Fibroblast of the aortic adventitia (primary cell): Measurements from ENCODE around the gene ABR. TPM values are rescaled to one million over a fixed set of nuclear protein-coding genes. Genes with fewer than 3 reads are reported as not detected.

Experiments used
- DNase-seq: peaks from one replicate; pipeline ENCODE4 v3.0.0-alpha.2; 2010; ENCODE audit warnings: low read depth
- H3K4me3 ChIP-seq: 2 replicates; pipeline ENCODE4 v1.5.1; 2011; ENCODE audit warnings: low read depth, mild to moderate bottlenecking, control low read depth, low read length, moderate library complexity
- total RNA-seq: library from RNA; depleted of rRNA; stranded (reverse); fragments of >200 nt; gene quantifications from 2 replicates; pipeline ENCODE4 v1.2.3, GENCODE V29; 2012; ENCODE audit warnings: low replicate concordance
- TF ChIP-seq, protein P1 (sequence below): IDR thresholded peaks from 2 replicates; pipeline ENCODE4 v1.5.1; 2011; ENCODE audit warnings: mild to moderate bottlenecking, low read length, control low read depth, inconsistent platforms; ENCODE audit not compliant: insufficient read depth

The ABR gene
- total RNA-seq, 1 donor, result 76.8 TPM

DNA sequence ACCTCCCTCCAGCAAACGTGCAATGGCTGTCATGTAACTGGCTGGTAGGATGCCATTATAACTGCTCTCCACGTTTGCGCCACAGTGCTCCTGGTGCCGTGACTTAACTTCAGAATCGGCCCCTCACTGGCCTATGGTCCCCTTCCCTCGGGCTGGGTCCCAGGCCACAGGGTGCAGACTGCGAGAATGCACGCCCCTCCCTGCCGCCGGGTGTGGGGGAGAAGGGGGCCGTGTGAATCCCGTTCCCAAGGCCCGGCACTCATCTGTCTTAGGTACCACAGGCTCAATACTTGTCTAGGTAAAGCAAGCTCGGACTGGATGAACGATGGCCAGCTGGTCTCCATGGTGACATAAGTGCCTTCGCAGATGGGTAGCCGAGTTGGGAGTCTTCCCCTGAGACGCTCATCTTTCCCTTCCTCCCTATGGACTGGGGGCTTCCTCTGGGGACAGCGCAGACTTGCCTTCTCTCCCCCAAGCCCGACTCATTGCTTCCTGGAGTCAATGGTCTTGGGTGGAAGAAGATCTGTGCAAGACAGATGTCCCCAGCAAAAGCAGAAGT, 145.1 kb downstream of the ABR start:
- TF ChIP-seq, protein P1, sequence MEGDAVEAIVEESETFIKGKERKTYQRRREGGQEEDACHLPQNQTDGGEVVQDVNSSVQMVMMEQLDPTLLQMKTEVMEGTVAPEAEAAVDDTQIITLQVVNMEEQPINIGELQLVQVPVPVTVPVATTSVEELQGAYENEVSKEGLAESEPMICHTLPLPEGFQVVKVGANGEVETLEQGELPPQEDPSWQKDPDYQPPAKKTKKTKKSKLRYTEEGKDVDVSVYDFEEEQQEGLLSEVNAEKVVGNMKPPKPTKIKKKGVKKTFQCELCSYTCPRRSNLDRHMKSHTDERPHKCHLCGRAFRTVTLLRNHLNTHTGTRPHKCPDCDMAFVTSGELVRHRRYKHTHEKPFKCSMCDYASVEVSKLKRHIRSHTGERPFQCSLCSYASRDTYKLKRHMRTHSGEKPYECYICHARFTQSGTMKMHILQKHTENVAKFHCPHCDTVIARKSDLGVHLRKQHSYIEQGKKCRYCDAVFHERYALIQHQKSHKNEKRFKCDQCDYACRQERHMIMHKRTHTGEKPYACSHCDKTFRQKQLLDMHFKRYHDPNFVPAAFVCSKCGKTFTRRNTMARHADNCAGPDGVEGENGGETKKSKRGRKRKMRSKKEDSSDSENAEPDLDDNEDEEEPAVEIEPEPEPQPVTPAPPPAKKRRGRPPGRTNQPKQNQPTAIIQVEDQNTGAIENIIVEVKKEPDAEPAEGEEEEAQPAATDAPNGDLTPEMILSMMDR, result no peak
- H3K4me3 ChIP-seq, result no peak overlapping the region
- no peak for DNase-seq

DNA sequence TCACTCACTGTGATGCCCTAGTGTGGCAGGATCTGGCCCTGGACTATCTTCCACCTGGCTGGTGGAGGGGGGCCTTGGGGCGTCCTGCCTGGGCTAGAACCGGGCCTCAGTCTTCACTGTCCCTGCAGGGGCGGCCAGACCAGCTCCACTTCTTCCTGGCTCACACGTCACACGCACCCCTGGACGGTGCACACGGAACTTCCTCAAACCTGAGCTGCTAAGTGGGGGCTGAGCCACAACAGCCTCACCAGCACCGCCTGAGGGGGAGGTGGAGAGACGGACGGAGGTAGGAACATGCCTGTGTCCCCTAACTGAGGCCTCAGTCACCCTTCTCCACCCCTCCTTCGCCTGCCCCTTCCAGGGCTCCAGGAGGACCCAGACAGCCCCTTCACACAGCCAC, 146.3 kb downstream of the ABR start:
- TF ChIP-seq, protein P1, result no peak
- no peak for DNase-seq
- no peak overlapping the region for H3K4me3 ChIP-seq

DNA sequence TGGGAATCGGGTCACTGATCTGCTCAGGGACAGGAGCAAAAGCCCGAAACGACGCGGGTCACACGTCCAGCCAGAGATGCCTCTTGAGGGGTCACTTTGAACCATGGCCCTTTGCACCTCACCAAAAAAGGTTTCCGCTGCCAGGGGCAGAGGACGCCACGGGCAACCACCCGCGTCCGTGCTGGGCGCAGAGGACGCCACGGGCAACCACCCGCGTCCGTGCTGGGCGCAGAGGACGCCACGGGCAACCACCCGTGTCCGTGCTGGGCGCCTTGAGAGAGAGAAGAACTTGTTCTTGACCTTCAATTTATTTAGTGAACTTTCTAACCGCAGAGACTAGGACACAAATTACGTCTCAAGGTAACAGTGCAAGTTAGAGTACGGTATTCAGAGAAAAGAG, 147.4 kb downstream of the ABR start:
- TF ChIP-seq, protein P1, result no peak
- H3K4me3 ChIP-seq, result no peak overlapping the region
- no peak for DNase-seq

DNA sequence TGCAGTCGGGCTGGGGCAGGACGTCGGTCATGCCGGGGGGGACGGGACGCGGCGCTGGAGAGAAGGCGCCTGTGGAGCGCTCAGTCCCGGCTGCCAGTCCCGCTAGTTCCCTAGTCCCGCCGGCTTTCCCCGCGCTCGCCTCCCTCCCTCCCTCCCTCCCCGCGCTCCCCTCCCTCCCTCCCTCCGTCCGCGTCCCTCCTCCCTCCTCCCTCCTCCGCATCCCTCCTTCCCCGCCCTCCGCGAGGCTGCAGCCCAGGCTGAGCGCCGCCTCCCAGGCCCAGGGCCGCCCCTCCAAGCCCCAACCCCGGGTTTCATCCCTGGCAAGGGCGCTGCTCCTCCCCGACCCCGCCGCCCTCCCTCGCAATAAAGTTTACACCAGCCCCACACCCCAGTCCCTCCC, 148.1 kb downstream of the ABR start:
- TF ChIP-seq, protein P1, result no peak
- H3K4me3 ChIP-seq, result no peak overlapping the region
- DNase-seq, result peak; percentile 36

DNA sequence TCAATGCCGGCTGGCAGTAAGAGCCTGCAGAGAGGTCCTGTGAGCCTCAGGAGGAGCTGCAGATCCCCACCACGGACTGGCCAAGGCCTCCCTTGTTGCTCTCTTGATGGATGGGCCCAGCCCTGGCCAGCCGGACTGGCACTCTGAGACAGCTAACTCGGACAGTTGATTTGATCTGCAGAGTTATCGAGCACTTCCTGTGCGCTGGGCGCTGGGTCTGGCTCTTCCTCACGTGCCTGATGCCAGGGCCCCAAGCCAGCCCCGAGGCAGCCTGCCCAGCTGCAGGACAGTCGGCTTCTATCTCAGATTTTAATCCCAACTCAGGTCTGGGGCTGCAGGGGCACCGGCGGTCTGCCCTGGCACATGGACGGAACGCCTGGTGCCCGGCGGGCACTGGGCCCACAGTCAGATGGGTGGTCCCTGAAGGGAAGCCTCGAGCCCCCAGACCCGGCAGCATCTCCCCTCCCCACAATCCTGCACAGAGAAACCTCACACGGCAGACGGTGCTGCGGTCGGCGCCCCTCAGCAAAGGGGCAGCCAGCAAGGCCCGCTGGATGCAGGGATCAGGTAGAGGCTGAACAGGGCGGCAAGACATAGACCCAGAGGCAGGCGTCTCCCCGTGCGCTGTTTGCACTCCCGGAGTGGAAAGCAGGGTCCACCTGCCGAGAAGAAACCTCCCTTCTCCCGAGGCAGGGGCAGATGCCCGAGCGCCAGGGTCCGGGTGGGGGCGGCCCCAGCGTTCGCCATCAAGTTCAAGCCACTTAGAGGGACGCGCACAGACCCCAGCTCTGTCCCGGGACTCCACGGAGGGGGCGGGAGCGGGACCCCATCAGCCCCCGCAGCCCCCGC, 148.9 kb downstream of the ABR start:
- DNase-seq, result peak; percentile 8
- TF ChIP-seq, protein P1, result no peak
- no peak overlapping the region for H3K4me3 ChIP-seq

DNA sequence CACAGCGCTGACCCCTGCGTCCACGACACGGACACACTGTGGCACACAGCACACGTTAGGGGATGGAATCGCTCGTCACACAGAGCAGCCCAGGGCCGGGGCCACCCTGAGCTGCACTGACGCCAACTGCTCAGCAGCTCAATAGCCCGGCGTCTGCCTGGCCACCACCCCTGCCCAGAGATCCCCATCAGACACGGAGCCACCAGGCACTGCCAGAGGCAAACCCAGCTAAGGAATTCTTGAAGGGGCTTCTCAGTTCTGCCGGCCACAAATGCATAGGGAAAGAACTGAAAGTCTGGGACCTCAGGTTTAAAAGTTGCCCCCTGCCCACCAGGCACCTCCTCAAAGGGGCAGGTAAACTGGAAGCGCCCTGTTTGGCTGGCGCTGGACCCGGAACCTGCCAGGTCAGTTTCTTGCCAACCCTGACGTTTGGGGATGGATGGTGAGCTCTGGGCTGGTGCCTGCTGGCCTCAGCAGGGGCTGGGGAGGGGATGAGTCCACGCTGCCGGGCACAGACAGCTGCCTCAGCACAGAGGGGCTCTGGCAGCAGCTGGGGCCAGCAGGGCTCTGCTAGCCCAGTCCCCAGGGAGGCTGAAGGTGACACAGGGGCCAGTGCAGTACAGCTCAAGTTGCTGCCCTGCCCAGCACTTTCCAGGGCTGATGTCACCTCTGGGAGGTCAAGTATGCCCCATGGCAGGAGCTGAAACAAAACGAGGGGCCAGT, 149.7 kb downstream of the ABR start:
- no peak overlapping the region for H3K4me3 ChIP-seq
- TF ChIP-seq, protein P1, result no peak
- DNase-seq, result no peak
